Renal cortical epithelial cell (primary cell): ENCODE data around the gene EML1. TPM values are rescaled to one million over a fixed set of nuclear protein-coding genes. Genes with fewer than 3 reads are reported as not detected.

Experiments used
- DNase-seq: peaks from one replicate; pipeline ENCODE4 v3.0.0-alpha.2; 2011; ENCODE audit warnings: low read depth
- total RNA-seq: library from RNA; depleted of rRNA; stranded (reverse); fragments of >200 nt; gene quantifications from 2 replicates; pipeline ENCODE4 v1.2.3, GENCODE V29; 2014

The EML1 gene
- total RNA-seq, 1 donor from 2014 or later: 130 TPM

- peak; percentile 2 for DNase-seq
These were observed 109.7 kb downstream of the EML1 start for GRCh38 chr14:99902925-99903324.

- DNase-seq: no peak
These were observed 111.3 kb downstream of the EML1 start for GRCh38 chr14:99904506-99904905.

- no peak for DNase-seq
These were observed 111.9 kb downstream of the EML1 start for GRCh38 chr14:99905121-99905520.

GRCh38 chr14:99907761-99908652 is 114.8 kb downstream of the EML1 start:
- DNase-seq: no peak

- no peak for DNase-seq
These were observed 115.5 kb downstream of the EML1 start for GRCh38 chr14:99908653-99909250.

- DNase-seq: no peak
These were observed 116.4 kb downstream of the EML1 start for GRCh38 chr14:99909513-99910064.

GRCh38 chr14:99910337-99911309 is 117.4 kb downstream of the EML1 start:
- DNase-seq: peak; percentile 84

GRCh38 chr14:99915305-99916090 is 122.3 kb downstream of the EML1 start:
- DNase-seq: no peak

- DNase-seq: no peak
These were observed 122.8 kb downstream of the EML1 start for GRCh38 chr14:99916091-99916383.

GRCh38 chr14:99918781-99919180 is 125.6 kb downstream of the EML1 start:
- no peak for DNase-seq

- DNase-seq: no peak
These were observed 128.2 kb downstream of the EML1 start for GRCh38 chr14:99921425-99921824.

GRCh38 chr14:99924379-99924778 is 131.2 kb downstream of the EML1 start:
- no peak for DNase-seq

GRCh38 chr14:99925471-99925870 is 132.3 kb downstream of the EML1 start:
- DNase-seq: no peak

GRCh38 chr14:99928963-99929362 is 135.8 kb downstream of the EML1 start:
- DNase-seq: no peak

GRCh38 chr14:99929601-99930000 is 136.4 kb downstream of the EML1 start:
- no peak for DNase-seq

- peak; percentile 29 for DNase-seq
These were observed 137.4 kb downstream of the EML1 start for GRCh38 chr14:99930420-99931274.

- no peak for DNase-seq
These were observed 138.1 kb downstream of the EML1 start for GRCh38 chr14:99931308-99931707.

- no peak for DNase-seq
These were observed 142.8 kb downstream of the EML1 start for GRCh38 chr14:99936056-99936455.

GRCh38 chr14:99936738-99937474 is 143.7 kb downstream of the EML1 start:
- DNase-seq: no peak
